GM23338 (cell line): ENCODE measurements around the gene ETFB. TPM values are rescaled to one million over a fixed set of nuclear protein-coding genes. Genes with fewer than 3 reads are reported as not detected.

Experiments used
- ATAC-seq: fragments of 200-7000 bp; cut with Tn5 transposase; 3 replicates; pipeline ENCODE4 v1.9.1; 2020
- DNase-seq: peaks from one replicate; pipeline ENCODE4 v3.0.0-alpha.2; 2015; ENCODE audit warnings: low spot score
- H2AFZ ChIP-seq: fragments of 200-600 bp; sonication (generic); 2 replicates; pipeline ENCODE4 v1.8.0; 2016; ENCODE audit warnings: antibody characterized with exemption, mild to moderate bottlenecking, moderate library complexity
- H3F3A ChIP-seq: fragments of 200-600 bp; sonication (generic); replicated peaks from 2 replicates; pipeline ENCODE4 v1.8.0; 2017; ENCODE audit warnings: antibody characterized with exemption, mixed run types, low read depth
- H3K27ac ChIP-seq: fragments of 200-600 bp; sonication (generic); 2 replicates; pipeline ENCODE4 v1.6.1; 2016; ENCODE audit warnings: low read depth
- H3K27me3 ChIP-seq: fragments of 200-600 bp; sonication (generic); 2 replicates; pipeline ENCODE4 v1.8.0; 2016; ENCODE audit warnings: mild to moderate bottlenecking, mixed run types, moderate library complexity; ENCODE audit not compliant: insufficient read depth
- H3K36me3 ChIP-seq: fragments of 200-600 bp; sonication (generic); 2 replicates; pipeline ENCODE4 v1.8.0; 2016; ENCODE audit warnings: mild to moderate bottlenecking; ENCODE audit not compliant: insufficient read depth
- H3K4me1 ChIP-seq: fragments of 200-600 bp; sonication (generic); 2 replicates; pipeline ENCODE4 v1.8.0; 2016; ENCODE audit warnings: mild to moderate bottlenecking, moderate library complexity; ENCODE audit not compliant: insufficient read depth
- H3K4me2 ChIP-seq: fragments of 200-600 bp; sonication (generic); 2 replicates; pipeline ENCODE4 v1.7.1; 2017; ENCODE audit warnings: mixed run types
- H3K4me3 ChIP-seq: fragments of 200-600 bp; sonication (generic); 2 replicates; pipeline ENCODE4 v1.6.1; 2016; ENCODE audit warnings: mixed run types
- H3K79me2 ChIP-seq: fragments of 200-600 bp; sonication (generic); replicated peaks from 2 replicates; pipeline ENCODE4 v1.8.0; 2017; ENCODE audit warnings: mild to moderate bottlenecking; ENCODE audit not compliant: insufficient read depth
- H3K9me2 ChIP-seq: fragments of 200-600 bp; sonication (generic); 2 replicates; pipeline ENCODE4 v1.8.0; 2017; ENCODE audit not compliant: insufficient read depth
- H4K20me1 ChIP-seq: fragments of 200-600 bp; sonication (generic); replicated peaks from 2 replicates; pipeline ENCODE4 v1.8.0; 2017; ENCODE audit warnings: mild to moderate bottlenecking; ENCODE audit not compliant: insufficient read depth
- H3K27ac Mint-ChIP-seq: 2 replicates; pipeline ENCODE4 v1.8.0; 2020; ENCODE audit warnings: inconsistent platforms, mild to moderate bottlenecking, moderate library complexity, mixed read lengths
- H3K27me3 Mint-ChIP-seq: 3 replicates; pipeline ENCODE4 v1.8.0; 2022; ENCODE audit warnings: low read depth, mild to moderate bottlenecking, moderate library complexity, mixed read lengths, inconsistent platforms; ENCODE audit not compliant: insufficient read depth, poor library complexity
- H3K36me3 Mint-ChIP-seq: 3 replicates; pipeline ENCODE4 v1.8.0; 2021; ENCODE audit warnings: low read depth, mild to moderate bottlenecking, inconsistent platforms, moderate library complexity, mixed read lengths
- H3K4me1 Mint-ChIP-seq: 3 replicates; pipeline ENCODE4 v1.8.0; 2020; ENCODE audit warnings: mild to moderate bottlenecking, inconsistent platforms, mixed read lengths
- H3K4me3 Mint-ChIP-seq: 3 replicates; pipeline ENCODE4 v1.8.0; 2021; ENCODE audit warnings: moderate library complexity, mild to moderate bottlenecking, inconsistent platforms, mixed read lengths
- H3K9me3 Mint-ChIP-seq: 3 replicates; pipeline ENCODE4 v1.8.0; 2020; ENCODE audit warnings: moderate library complexity, mild to moderate bottlenecking, inconsistent platforms, mixed read lengths
- CREB1 ChIP-seq: fragments of 250-450 bp; sonication (Bioruptor Pico); IDR thresholded peaks from 2 replicates; pipeline ENCODE4 v1.5.0; 2020; ENCODE audit warnings: low read depth, mild to moderate bottlenecking, moderate library complexity
- ETS1 ChIP-seq: IDR thresholded peaks from 2 replicates; pipeline ENCODE4 v1.6.1; 2016; ENCODE audit warnings: antibody characterized with exemption
- EZH2 ChIP-seq: fragments of 200-600 bp; sonication (generic); IDR thresholded peaks from one replicate; pipeline ENCODE4 v1.8.0; 2017; ENCODE audit warnings: antibody characterized with exemption, mild to moderate bottlenecking, low read depth; ENCODE audit not compliant: unreplicated experiment
- REST ChIP-seq: IDR thresholded peaks from one replicate; pipeline ENCODE4 v1.6.1; 2018; ENCODE audit warnings: antibody characterized with exemption; ENCODE audit not compliant: unreplicated experiment
- ZNF114 ChIP-seq: fragments of 250-450 bp; sonication (Bioruptor Pico); IDR thresholded peaks from 2 replicates; pipeline ENCODE4 v1.5.0; 2020; ENCODE audit warnings: mild to moderate bottlenecking, moderate library complexity
- ZNF331 ChIP-seq: fragments of 250-450 bp; sonication (Bioruptor Pico); IDR thresholded peaks from 2 replicates; pipeline ENCODE4 v1.5.0; 2020; ENCODE audit warnings: low read depth, mild to moderate bottlenecking, moderate library complexity
- ZNF462 ChIP-seq: fragments of 250-450 bp; sonication (Bioruptor Pico); IDR thresholded peaks from 2 replicates; pipeline ENCODE4 v1.5.0; 2020; ENCODE audit warnings: mild to moderate bottlenecking, moderate library complexity
- polyA plus RNA-seq: library from polyadenylated mRNA; unstranded; fragments of >200 nt; fragmentation: Nextera tagmentation; extraction: Ambion mirVana; gene quantifications from 2 replicates; pipeline ENCODE4 v1.2.1, GENCODE V29; 2016
- total RNA-seq: library from RNA; depleted of rRNA; stranded (reverse); fragments of >200 nt; shearing (Covaris generic); gene quantifications from 2 replicates; pipeline ENCODE4 v1.2.3, GENCODE V29; 2014

The ETFB gene
- total and polyA plus RNA-seq, 2 experiments from 2014 or later = 37.3 to 63.4 TPM

GRCh38 chr19:51361239-51361638 lies 4.9 kb downstream of the ETFB start:
- no peaks in the 10 kb centered on the region for H3K9me2 ChIP-seq
- ATAC-seq (no peak), DNase-seq (no peak)
- peaks cover 8% of the 10 kb centered on the region; the same call in 1 of the 2 replicates for H3K4me1 ChIP-seq
- H3K4me1 Mint-ChIP-seq = peaks cover 18% of the 10 kb centered on the region
- TF ChIP-seq ZNF114 (CRISPR knock-in tag) (no peak), EZH2 (no peak), ETS1 (no peak), ZNF331 (CRISPR knock-in tag) (no peak), CREB1 (CRISPR knock-in tag) (no peak), ZNF462 (CRISPR knock-in tag) (no peak), REST (no peak)
- no peaks in the 10 kb centered on the region for H3F3A ChIP-seq
- no peak overlapping the region for H3K27ac ChIP-seq
- 0 out of 2 replicates have a peak, but pooled peaks cover 4% of the 10 kb centered on the region for H3K79me2 ChIP-seq
- H3K36me3 ChIP-seq = no peaks in the 10 kb centered on the region
- no peaks in the 10 kb centered on the region for H4K20me1 ChIP-seq
- no peaks in the 10 kb centered on the region; the same call in 2 of the 3 replicates for H3K36me3 Mint-ChIP-seq
- no peak overlapping the region for H3K4me3 ChIP-seq
- peaks cover 6% of the 10 kb centered on the region for H3K27me3 Mint-ChIP-seq
- no peak overlapping the region for H3K4me3 Mint-ChIP-seq
- H3K27ac Mint-ChIP-seq = no peak overlapping the region
- H2AFZ ChIP-seq = no peak overlapping the region
- H3K4me2 ChIP-seq = no peak overlapping the region
- no peaks in the 10 kb centered on the region for H3K9me3 Mint-ChIP-seq
- no peaks in the 10 kb centered on the region for H3K27me3 ChIP-seq
